Measurements from ENCODE around the gene ETNK1.

DNA sequence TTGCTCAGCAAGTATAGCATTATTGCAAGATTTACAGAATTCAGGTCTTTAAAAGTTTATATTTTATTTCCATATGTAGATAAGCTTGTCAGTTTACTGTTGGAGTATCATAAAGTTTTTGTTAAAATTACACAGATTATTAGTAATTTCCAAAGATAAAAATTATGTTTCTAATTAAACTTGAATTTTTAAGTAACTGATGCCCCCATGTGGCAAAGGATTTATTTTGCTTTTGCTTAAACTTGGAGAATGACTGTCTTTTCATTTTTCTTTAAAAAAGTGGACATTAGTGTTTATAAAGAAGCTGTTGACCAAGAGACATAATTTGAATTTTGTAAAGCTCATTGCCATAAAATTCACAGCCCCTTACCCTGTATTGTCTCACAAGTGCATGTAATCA lies 45.8 kb downstream of the ETNK1 start:
- no peak for TF ChIP-seq POLR2A (IDR thresholded peaks at IDR 0.05)
- TF ChIP-seq, protein P1, sequence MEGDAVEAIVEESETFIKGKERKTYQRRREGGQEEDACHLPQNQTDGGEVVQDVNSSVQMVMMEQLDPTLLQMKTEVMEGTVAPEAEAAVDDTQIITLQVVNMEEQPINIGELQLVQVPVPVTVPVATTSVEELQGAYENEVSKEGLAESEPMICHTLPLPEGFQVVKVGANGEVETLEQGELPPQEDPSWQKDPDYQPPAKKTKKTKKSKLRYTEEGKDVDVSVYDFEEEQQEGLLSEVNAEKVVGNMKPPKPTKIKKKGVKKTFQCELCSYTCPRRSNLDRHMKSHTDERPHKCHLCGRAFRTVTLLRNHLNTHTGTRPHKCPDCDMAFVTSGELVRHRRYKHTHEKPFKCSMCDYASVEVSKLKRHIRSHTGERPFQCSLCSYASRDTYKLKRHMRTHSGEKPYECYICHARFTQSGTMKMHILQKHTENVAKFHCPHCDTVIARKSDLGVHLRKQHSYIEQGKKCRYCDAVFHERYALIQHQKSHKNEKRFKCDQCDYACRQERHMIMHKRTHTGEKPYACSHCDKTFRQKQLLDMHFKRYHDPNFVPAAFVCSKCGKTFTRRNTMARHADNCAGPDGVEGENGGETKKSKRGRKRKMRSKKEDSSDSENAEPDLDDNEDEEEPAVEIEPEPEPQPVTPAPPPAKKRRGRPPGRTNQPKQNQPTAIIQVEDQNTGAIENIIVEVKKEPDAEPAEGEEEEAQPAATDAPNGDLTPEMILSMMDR (IDR thresholded peaks at IDR 0.05), result no peak
- TF ChIP-seq POLR2AphosphoS5 (IDR thresholded peaks at IDR 0.05; ENCODE audit: insufficient read depth in 1 of 2, low read depth in 1 of 2), result no peak
